DMS153 (cell line): ENCODE measurements around the gene PXDC1.

Experiments used
- DNase-seq: peaks from one replicate; lab custom pipeline; 2025; lab: John Stamatoyannopoulos, UW

PXDC1 gene

DNA sequence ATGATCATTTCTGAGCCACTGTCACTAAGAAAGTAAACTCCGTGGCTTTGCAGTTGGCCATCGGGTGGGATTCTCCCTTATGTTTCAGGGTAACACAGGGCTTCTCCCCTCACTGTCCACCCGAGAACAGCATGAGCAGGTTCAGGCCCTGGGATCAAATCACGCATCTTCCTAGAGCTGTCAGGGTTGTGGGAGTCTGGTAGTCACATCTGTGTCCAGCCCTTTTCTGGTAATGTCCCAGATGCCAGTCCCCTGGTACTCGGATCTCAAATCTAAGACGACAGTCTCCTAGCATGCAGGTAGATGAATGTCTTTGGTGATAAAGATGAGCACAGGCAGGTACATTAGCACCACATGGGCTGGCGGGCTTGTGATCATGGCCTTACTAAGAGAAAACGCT, 4.8 kb downstream of the PXDC1 start:
- no peak for DNase-seq

- DNase-seq = no peak
Measured at GRCh38 chr6:3746119-3746691, 5.3 kb downstream of the PXDC1 start.

- no peak for DNase-seq
Measured at GRCh38 chr6:3745566-3746118, 5.9 kb downstream of the PXDC1 start.

DNA sequence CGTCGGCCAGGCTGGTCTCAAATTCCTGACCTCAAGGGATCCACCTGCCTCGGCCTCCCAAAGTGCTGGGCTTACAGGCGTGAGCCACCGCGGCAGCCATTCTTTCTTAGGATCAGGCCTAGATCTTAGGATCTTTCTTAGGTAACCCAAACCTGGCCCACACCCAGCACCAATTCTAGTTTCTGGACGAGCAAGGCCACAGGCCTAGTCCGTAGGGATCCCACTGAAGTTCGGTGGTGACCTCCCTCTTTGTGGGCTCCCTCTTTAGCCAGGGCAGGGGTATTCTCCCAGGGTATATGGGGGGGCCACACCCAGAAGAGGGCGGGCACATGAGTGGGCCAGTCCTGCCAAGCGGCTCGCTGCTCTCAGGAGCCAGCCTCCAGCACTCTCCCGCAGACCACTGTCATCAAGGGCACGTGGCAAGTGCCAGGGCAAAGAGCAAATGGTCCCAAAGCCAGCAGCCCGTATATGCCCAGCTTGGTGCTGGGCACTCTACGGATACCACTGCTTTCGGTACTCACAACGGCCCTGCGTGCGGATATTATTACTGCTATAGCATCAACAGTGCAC, 6.5 kb downstream of the PXDC1 start:
- DNase-seq = no peak

DNA sequence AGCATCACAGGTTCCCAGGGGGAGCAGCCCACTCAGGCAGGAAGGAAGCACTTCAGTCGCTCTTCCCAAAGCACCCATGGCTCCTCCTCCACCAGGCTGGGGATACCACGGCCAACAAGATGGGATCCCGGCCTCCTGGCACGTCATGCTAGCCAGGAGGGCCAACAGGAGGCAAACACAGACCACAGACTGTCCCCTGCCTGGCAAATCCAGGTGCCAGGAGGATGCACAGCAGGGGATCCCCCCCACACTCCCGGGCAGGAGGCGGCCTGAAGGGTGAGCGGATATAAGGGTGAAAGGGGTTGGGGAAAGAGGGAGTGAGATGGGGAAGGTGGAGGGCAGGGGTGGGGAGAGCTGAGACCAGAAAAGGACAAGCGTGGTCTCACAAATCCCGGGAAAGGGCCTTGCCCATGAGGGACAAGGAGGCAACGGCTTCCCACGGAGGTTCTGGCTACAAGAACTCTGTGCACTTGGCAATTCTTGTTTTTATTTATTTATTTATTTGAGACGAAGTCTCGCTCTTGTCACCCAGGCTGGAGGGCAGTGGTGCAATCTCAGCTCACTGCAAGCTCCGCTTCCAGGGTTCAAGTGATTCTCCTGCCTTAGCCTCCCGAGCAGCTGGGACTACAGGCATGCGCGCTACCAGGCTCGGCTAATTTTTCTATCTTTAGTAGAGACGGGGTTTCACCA, 7.2 kb downstream of the PXDC1 start:
- DNase-seq = no peak

GRCh38 chr6:3743541-3743940, 8.0 kb downstream of the PXDC1 start:
- DNase-seq = no peak

DNA sequence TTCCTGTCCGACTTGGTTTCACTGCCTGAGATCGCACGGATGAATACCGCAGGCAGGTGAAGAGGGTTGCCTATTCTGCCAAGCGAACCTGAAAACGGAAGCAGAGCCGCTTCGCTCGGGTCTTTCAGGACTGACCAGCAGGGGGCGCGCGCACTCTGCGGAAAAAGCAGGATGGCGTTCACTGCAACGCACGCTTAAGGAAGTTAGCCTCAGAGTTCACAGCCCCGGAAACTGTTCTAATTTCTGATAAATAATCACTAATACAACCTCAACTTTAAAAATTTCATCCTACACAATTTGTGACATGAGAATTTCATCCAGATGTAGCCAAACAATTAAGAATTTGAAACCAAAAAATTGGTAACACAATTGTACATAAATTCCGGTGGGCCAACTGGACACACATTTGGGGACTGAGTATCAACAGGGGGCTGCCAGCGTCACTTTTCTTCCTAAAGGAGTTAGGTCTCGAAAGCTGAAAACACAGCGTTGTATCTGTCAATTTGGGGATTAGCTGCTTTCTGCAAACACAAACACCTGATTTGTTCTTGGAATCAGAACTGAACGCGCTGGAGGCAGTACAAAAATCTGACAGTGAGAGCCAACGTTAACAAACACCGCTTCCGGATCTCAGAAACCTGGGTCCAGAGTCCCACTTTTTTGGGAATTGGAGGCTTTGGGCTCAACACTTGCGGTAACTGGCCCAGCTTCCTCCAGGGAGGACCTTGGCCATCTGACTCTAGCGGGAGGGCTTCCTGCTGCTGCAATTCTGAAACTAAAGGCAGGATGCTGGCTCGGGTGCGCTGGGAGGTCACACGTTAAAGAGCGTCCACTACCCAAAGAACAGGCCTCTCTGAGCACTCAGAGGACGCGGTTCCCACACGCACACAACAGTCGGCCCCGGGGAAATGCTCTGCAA, 8.8 kb downstream of the PXDC1 start:
- peak; percentile 56 for DNase-seq

GRCh38 chr6:3742076-3742425, 9.5 kb downstream of the PXDC1 start:
- no peak for DNase-seq

DNA sequence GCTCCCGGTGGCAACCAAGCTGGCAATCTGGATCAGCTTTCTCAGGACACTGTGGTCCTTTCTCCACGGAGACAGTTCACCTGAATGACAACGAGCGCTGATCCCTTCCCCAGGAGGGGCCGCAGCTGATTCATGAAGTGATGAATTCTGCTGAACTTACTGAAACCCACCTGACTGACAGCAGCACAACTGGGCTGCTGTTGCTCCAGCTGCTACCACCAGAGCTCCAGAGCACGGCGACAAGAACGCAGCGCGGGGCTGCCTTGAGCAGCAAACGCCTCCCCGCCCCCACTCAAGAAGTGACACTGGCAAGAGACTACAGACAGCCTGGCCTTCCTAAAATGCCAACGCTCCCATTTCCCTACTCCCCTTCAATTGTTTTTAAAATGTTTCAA, 10.0 kb downstream of the PXDC1 start:
- no peak for DNase-seq

GRCh38 chr6:3740551-3741476, 10.7 kb downstream of the PXDC1 start:
- no peak for DNase-seq

DNA sequence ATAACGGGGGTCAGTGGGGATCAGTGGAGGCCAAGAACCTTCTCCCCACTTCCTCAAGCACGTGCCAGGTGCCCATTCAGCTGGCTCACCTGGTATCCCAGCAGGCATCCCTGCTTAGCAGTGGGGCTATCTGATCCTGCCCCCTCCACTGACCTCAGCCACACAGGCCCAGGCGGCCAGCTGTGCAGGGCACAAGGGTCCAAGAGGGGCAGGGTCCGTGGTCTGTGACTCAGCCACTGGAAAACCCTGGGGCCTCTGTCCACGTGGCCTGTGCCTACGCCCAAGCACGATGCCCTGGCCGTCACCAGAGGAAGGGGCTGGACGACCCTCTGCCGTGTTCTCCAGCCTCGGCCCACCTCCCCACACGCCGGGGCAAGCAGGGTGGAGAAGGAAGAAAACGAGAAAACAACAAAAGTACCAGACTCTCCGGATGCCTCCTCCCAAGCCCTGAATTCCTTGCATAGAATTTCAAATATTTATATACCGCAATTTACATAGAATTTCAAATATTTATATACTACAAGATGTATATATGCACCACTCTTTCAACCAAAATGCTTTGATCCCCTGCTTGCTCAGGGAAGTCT, 12.1 kb downstream of the PXDC1 start:
- DNase-seq = no peak

DNA sequence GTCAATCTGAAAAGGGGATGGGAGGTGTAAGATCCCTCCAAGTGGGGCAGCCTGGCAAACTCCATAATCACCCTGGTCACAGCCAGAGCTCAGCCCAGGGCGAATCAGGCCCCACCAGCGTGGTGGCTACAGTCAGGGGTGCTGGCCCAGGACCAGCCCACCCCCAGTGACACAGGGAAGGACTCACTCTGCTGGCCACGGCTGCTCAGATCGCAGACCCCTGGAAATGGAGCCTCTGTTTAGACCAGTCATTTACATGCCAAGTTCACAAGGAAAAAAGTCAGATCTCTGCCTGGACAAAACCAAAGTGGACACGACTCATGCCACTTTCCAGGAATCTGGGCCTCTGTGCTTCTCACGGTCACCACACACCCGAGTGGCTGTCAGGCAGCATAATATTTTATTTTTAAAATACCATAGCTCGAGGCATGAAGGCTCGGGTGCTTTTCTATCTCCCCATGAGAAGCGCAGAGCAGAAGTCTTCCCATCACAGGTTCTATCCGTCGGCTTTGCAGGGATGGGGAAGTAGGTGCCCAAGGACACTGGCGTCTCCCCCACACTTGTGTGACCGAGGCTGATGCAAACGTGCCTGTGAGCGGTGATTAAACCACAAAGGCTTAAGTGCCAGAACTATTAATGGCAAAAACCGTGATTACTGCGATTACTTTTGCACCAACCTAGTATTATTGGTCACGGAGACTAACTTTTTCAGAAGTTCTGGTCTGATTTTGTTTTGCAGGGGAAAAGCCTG, 13.0 kb downstream of the PXDC1 start:
- DNase-seq = no peak

- DNase-seq = no peak
Measured at GRCh38 chr6:3737831-3738210, 13.7 kb downstream of the PXDC1 start.

- DNase-seq = no peak
Measured at GRCh38 chr6:3737149-3737830, 14.2 kb downstream of the PXDC1 start.

GRCh38 chr6:3735029-3735605, 16.4 kb downstream of the PXDC1 start:
- no peak for DNase-seq

DNA sequence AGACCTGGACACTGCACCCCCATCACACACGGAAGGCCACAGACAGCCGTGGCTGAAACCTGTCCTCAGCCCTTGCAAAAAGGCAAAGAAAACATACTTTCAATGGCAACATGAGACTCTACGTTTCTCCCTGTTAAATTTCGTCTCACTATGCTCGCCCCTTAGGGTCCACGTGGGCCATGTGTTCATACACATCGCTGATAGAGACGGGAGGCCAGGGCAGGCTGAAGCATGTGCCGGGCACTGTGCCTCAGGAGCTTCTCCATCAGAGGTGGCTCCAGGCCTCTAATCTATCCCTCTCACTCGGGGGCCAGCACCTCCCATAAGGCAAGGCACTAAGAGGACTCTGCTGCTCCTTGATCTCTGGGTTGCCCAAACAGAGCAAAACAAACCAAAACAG, 17.5 kb downstream of the PXDC1 start:
- DNase-seq = no peak

GRCh38 chr6:3733321-3733925, 18.1 kb downstream of the PXDC1 start:
- DNase-seq = no peak

DNA sequence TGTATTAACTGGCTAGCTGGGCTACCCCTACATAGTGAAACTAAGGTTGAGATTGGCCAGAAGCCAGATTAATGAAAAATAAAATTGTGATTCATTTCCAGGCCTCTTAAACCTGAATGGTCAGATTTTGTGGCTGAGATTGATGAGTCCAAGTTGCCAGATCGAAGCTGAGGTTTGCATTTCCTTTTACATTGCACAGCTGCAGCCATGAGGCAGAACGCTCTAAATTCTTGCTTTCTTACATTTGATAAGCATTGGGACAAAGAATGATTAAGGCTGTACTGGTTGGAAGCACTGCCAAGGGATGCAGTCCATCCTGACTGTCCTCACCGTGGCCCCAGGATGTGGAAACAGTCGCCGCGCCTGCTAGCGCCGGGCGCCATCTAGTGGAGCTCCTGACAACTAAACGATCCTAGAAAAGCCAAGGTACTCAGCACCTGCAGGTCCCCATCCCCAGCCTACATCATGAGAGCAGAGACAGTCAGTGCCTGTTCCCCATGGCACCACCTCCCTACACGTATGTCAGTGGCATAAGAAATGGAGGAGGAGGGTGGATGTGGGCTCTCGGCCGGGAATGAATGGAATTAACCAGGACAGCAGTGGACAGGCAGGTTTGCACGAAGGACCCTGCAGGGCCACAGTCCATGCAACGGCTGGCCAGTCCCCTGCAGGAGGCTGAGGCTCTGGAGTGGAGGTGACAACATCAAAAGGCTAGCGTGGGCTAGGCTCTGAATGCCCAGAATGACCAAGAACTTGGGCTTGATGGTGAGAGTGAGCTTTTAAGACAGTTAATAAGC, 19.0 kb downstream of the PXDC1 start:
- peak; percentile 38 for DNase-seq
